ACC112 (cell line): ENCODE results near the gene IVL.

Source experiments
- H2AFZ ChIP-seq: fragments of 200-600 bp; sonication (generic); one replicate; pipeline ENCODE4 v1.6.0; 2017; ENCODE audit warnings: antibody characterized with exemption, low read length; ENCODE audit not compliant: unreplicated experiment
- H3K27ac ChIP-seq: fragments of 200-600 bp; sonication (generic); 2 replicates; pipeline ENCODE4 v1.5.1; 2014; ENCODE audit warnings: low read depth, mild to moderate bottlenecking, antibody characterized with exemption, low read length, moderate library complexity
- H3K27me3 ChIP-seq: fragments of 200-600 bp; sonication (generic); 2 replicates; pipeline ENCODE4 v1.6.1; 2014; ENCODE audit warnings: mild to moderate bottlenecking, antibody characterized with exemption, low read length, moderate library complexity, mixed read lengths; ENCODE audit not compliant: insufficient read depth
- H3K36me3 ChIP-seq: fragments of 200-600 bp; sonication (generic); 2 replicates; pipeline ENCODE4 v1.6.1; 2016; ENCODE audit warnings: mild to moderate bottlenecking, antibody characterized with exemption, low read length, moderate library complexity, mixed read lengths; ENCODE audit not compliant: insufficient read depth
- H3K4me1 ChIP-seq: fragments of 200-600 bp; sonication (generic); one replicate; pipeline ENCODE4 v1.6.1; 2016; ENCODE audit warnings: low read length, mixed read lengths; ENCODE audit not compliant: insufficient read depth, unreplicated experiment, control insufficient read depth
- H3K4me3 ChIP-seq: fragments of 200-600 bp; sonication (generic); 2 replicates; pipeline ENCODE4 v1.5.1; 2014; ENCODE audit warnings: mild to moderate bottlenecking, low read depth, low read length
- H3K79me2 ChIP-seq: fragments of 200-600 bp; sonication (generic); one replicate; pipeline ENCODE4 v1.6.0; 2016; ENCODE audit warnings: low read length; ENCODE audit not compliant: control insufficient read depth, unreplicated experiment, insufficient read depth

IVL gene

GRCh38 chr1:152919071-152919470, 10.7 kb downstream of the IVL start:
- Histone ChIP-seq H3K27ac (no peak overlapping the region), H3K36me3 (no peaks in the 10 kb centered on the region), H3K4me3 (no peak overlapping the region), H2AFZ (no peak overlapping the region), H3K79me2 (no peaks in the 10 kb centered on the region), H3K4me1 (no peaks in the 10 kb centered on the region), H3K27me3 (no peaks in the 10 kb centered on the region)

GRCh38 chr1:152924191-152924590, 15.8 kb downstream of the IVL start:
- Histone ChIP-seq H3K36me3 (no peaks in the 10 kb centered on the region), H3K79me2 (no peaks in the 10 kb centered on the region), H3K4me3 (no peak overlapping the region), H2AFZ (no peak overlapping the region), H3K27ac (no peak overlapping the region), H3K4me1 (no peaks in the 10 kb centered on the region), H3K27me3 (no peaks in the 10 kb centered on the region)

DNA sequence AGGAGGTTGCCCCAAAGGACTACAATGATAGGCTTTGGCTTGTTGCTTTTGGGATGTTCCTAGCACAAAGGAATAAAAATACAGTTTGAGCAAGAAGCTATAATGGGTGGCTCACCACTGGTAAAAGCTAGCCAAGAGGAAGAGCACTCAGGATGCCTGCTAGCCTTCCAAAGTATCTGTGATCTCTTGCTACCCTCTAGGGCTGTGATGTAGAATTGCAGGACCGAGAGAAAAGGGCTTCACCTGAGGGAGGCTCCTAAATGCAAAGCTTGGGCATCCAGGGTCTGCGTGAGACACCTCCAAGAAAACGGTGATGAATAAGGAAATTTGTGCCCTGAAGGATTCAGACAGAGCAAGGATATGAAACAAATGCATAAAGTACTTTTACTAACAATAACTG, 17.7 kb downstream of the IVL start:
- no peaks in the 10 kb centered on the region for H3K79me2 ChIP-seq
- no peak overlapping the region for H3K27ac ChIP-seq
- H3K4me1 ChIP-seq, result no peaks in the 10 kb centered on the region
- H3K36me3 ChIP-seq, result no peaks in the 10 kb centered on the region
- H3K4me3 ChIP-seq, result no peak overlapping the region
- no peaks in the 10 kb centered on the region for H3K27me3 ChIP-seq
- H2AFZ ChIP-seq, result no peak overlapping the region

DNA sequence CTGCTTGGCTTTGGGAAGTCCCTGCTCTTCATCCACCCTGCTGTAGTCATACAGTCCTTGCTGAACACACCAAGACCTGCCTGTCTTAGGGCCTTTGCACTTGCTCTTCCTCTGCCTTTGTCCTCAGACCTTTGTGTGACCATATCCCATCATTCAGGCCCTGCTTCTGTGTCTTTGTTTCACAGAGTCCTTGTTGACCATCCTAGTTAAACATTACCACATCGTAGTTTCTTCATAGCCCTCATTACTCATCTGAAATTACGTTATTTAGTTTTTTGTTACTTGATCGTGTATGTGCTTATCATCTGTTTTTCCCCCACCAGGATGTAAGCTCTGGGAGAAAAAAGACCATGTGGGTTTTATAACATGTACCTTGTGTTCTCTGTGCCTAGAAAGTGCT, 20.3 kb downstream of the IVL start:
- no peaks in the 10 kb centered on the region for H3K79me2 ChIP-seq
- no peak overlapping the region for H3K27ac ChIP-seq
- H2AFZ ChIP-seq, result no peak overlapping the region
- no peak overlapping the region for H3K4me3 ChIP-seq
- H3K36me3 ChIP-seq, result no peaks in the 10 kb centered on the region
- H3K27me3 ChIP-seq, result no peaks in the 10 kb centered on the region
- H3K4me1 ChIP-seq, result no peaks in the 10 kb centered on the region

- Histone ChIP-seq H3K4me3 (no peak overlapping the region), H3K27ac (no peak overlapping the region), H2AFZ (no peak overlapping the region), H3K79me2 (no peaks in the 10 kb centered on the region), H3K36me3 (no peaks in the 10 kb centered on the region), H3K4me1 (no peaks in the 10 kb centered on the region), H3K27me3 (no peaks in the 10 kb centered on the region)
Observed at GRCh38 chr1:152932170-152932811, 23.9 kb downstream of the IVL start.

GRCh38 chr1:152933196-152933595, 24.9 kb downstream of the IVL start:
- no peaks in the 10 kb centered on the region for H3K36me3 ChIP-seq
- no peak overlapping the region for H2AFZ ChIP-seq
- no peaks in the 10 kb centered on the region for H3K79me2 ChIP-seq
- H3K27me3 ChIP-seq, result no peaks in the 10 kb centered on the region
- no peak overlapping the region for H3K27ac ChIP-seq
- no peak overlapping the region for H3K4me3 ChIP-seq
- no peaks in the 10 kb centered on the region for H3K4me1 ChIP-seq

GRCh38 chr1:152940614-152941013, 32.3 kb downstream of the IVL start:
- Histone ChIP-seq H3K4me1 (no peaks in the 10 kb centered on the region), H3K27me3 (no peaks in the 10 kb centered on the region), H3K27ac (no peak overlapping the region), H2AFZ (no peak overlapping the region), H3K4me3 (no peak overlapping the region), H3K36me3 (no peaks in the 10 kb centered on the region), H3K79me2 (no peaks in the 10 kb centered on the region)

- Histone ChIP-seq H3K27ac (no peak overlapping the region), H3K79me2 (no peaks in the 10 kb centered on the region), H3K36me3 (no peaks in the 10 kb centered on the region), H3K27me3 (no peaks in the 10 kb centered on the region), H3K4me3 (no peak overlapping the region), H2AFZ (no peak overlapping the region), H3K4me1 (no peaks in the 10 kb centered on the region)
Observed at GRCh38 chr1:152941037-152941711, 32.8 kb downstream of the IVL start.

DNA sequence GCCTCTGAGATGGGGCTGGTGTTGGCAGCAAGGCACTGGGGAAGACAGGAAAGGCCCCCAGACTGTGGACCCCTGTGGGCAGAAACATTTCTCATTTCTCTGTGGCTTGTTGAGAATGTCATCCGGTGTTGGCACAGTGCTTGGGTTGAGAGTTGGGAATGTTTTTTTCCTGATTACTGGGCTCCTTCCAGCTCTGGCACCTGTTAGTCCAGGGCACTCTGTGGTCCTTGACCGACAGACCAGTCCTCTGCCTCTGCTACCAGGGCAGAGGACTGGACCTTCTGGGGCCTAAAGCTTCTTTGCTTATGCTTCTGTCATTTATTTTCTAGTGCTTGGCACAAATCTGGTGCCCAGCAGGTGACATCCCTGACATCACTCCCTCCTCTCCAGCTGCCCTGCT, 33.8 kb downstream of the IVL start:
- Histone ChIP-seq H3K27me3 (no peaks in the 10 kb centered on the region), H3K79me2 (no peaks in the 10 kb centered on the region), H3K4me1 (no peaks in the 10 kb centered on the region), H2AFZ (no peak overlapping the region), H3K27ac (no peak overlapping the region), H3K36me3 (no peaks in the 10 kb centered on the region), H3K4me3 (no peak overlapping the region)

GRCh38 chr1:152946248-152946647, 37.9 kb downstream of the IVL start:
- Histone ChIP-seq H3K27me3 (no peaks in the 10 kb centered on the region), H3K79me2 (no peaks in the 10 kb centered on the region), H3K36me3 (no peaks in the 10 kb centered on the region), H3K27ac (no peak overlapping the region), H3K4me3 (no peak overlapping the region), H3K4me1 (no peaks in the 10 kb centered on the region), H2AFZ (no peak overlapping the region)

DNA sequence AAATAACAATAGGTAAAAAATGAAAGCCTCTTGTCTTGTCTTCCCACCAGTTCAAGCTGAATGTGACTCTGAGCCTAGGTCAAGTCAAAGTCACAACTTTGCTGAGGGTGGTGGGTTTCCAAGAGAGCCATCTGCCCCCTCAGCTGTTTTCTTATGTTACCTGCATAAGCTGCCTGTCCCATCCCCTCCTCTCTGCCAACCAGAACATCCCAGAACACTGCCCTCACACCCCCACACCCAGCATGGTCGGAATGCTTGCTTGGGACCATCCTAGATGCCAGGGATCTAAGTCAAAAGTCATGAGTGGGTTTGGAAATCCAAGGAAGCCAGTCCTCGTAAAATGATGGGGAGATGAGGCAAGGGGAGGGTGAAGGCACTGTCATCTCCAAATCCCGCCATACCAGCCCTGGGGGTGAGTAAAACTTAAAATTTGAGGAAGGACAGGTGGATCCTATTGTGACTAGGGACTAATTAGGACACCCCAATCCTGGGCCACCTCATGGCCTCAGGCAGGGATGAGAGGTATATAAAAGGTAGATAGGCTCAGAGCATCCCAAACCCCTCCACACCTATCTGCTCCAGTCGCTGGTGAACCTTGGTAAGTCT, 38.4 kb downstream of the IVL start, which contains the start of gene SPRR5:
SPRR5 (plus strand) TSS at position 556 of the 606 bp plus-strand sequence. CDS start 1,349 bp downstream, outside the sequence.
- H3K27me3 ChIP-seq, result no peaks in the 10 kb centered on the region
- no peaks in the 10 kb centered on the region for H3K79me2 ChIP-seq
- no peak within 1 kb of the TSS for H3K27ac ChIP-seq
- no peak within 1 kb of the TSS for H3K4me3 ChIP-seq
- no peaks in the 10 kb centered on the region for H3K4me1 ChIP-seq
- no peaks in the 10 kb centered on the region for H3K36me3 ChIP-seq
- H2AFZ ChIP-seq, result no peak within 1 kb of the TSS
